Measurements from ENCODE around the gene PPP1R14B. TPM values are rescaled to one million over a fixed set of nuclear protein-coding genes. Genes with fewer than 3 reads are reported as not detected.
A peak's percentile ranks its signal among the peaks of the same experiment; 100 is the strongest.

PPP1R14B gene
- total and polyA plus RNA-seq, 2 of the 13 experiments (the other 11 are each of a cell fraction or from before 2014, with no cell fraction given) = 110 to 148 TPM

GRCh38 chr11:64234647-64235379, 11.9 kb downstream of the PPP1R14B start (continued):
- TF ChIP-seq, protein P1, sequence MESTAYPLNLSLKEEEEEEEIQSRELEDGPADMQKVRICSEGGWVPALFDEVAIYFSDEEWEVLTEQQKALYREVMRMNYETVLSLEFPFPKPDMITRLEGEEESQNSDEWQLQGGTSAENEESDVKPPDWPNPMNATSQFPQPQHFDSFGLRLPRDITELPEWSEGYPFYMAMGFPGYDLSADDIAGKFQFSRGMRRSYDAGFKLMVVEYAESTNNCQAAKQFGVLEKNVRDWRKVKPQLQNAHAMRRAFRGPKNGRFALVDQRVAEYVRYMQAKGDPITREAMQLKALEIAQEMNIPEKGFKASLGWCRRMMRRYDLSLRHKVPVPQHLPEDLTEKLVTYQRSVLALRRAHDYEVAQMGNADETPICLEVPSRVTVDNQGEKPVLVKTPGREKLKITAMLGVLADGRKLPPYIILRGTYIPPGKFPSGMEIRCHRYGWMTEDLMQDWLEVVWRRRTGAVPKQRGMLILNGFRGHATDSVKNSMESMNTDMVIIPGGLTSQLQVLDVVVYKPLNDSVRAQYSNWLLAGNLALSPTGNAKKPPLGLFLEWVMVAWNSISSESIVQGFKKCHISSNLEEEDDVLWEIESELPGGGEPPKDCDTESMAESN (CRISPR knock-in tag; conservative IDR thresholded peaks at IDR 0.05) = no peak
- no peak for TF ChIP-seq PITX1 (CRISPR knock-in tag; IDR thresholded peaks at IDR 0.05)
- TF ChIP-seq ZKSCAN1 (IDR thresholded peaks at IDR 0.05; ENCODE audit: low read length) = no peak
- TF ChIP-seq, protein P2, sequence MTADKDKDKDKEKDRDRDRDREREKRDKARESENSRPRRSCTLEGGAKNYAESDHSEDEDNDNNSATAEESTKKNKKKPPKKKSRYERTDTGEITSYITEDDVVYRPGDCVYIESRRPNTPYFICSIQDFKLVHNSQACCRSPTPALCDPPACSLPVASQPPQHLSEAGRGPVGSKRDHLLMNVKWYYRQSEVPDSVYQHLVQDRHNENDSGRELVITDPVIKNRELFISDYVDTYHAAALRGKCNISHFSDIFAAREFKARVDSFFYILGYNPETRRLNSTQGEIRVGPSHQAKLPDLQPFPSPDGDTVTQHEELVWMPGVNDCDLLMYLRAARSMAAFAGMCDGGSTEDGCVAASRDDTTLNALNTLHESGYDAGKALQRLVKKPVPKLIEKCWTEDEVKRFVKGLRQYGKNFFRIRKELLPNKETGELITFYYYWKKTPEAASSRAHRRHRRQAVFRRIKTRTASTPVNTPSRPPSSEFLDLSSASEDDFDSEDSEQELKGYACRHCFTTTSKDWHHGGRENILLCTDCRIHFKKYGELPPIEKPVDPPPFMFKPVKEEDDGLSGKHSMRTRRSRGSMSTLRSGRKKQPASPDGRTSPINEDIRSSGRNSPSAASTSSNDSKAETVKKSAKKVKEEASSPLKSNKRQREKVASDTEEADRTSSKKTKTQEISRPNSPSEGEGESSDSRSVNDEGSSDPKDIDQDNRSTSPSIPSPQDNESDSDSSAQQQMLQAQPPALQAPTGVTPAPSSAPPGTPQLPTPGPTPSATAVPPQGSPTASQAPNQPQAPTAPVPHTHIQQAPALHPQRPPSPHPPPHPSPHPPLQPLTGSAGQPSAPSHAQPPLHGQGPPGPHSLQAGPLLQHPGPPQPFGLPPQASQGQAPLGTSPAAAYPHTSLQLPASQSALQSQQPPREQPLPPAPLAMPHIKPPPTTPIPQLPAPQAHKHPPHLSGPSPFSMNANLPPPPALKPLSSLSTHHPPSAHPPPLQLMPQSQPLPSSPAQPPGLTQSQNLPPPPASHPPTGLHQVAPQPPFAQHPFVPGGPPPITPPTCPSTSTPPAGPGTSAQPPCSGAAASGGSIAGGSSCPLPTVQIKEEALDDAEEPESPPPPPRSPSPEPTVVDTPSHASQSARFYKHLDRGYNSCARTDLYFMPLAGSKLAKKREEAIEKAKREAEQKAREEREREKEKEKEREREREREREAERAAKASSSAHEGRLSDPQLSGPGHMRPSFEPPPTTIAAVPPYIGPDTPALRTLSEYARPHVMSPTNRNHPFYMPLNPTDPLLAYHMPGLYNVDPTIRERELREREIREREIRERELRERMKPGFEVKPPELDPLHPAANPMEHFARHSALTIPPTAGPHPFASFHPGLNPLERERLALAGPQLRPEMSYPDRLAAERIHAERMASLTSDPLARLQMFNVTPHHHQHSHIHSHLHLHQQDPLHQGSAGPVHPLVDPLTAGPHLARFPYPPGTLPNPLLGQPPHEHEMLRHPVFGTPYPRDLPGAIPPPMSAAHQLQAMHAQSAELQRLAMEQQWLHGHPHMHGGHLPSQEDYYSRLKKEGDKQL (CRISPR knock-in tag; IDR thresholded peaks at IDR 0.05; ENCODE audit: low read depth) = no peak
- no peak for TF ChIP-seq ATM (IDR thresholded peaks at IDR 0.05; ENCODE audit: borderline replicate concordance)
- TF ChIP-seq, protein P3, sequence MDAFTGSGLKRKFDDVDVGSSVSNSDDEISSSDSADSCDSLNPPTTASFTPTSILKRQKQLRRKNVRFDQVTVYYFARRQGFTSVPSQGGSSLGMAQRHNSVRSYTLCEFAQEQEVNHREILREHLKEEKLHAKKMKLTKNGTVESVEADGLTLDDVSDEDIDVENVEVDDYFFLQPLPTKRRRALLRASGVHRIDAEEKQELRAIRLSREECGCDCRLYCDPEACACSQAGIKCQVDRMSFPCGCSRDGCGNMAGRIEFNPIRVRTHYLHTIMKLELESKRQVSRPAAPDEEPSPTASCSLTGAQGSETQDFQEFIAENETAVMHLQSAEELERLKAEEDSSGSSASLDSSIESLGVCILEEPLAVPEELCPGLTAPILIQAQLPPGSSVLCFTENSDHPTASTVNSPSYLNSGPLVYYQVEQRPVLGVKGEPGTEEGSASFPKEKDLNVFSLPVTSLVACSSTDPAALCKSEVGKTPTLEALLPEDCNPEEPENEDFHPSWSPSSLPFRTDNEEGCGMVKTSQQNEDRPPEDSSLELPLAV (CRISPR knock-in tag; conservative IDR thresholded peaks at IDR 0.05; ENCODE audit: low read depth) = no peak
- TF ChIP-seq ASH2L (IDR thresholded peaks at IDR 0.05; ENCODE audit: insufficient read length, low read depth, low read length) = no peak
- TF ChIP-seq, protein P4, sequence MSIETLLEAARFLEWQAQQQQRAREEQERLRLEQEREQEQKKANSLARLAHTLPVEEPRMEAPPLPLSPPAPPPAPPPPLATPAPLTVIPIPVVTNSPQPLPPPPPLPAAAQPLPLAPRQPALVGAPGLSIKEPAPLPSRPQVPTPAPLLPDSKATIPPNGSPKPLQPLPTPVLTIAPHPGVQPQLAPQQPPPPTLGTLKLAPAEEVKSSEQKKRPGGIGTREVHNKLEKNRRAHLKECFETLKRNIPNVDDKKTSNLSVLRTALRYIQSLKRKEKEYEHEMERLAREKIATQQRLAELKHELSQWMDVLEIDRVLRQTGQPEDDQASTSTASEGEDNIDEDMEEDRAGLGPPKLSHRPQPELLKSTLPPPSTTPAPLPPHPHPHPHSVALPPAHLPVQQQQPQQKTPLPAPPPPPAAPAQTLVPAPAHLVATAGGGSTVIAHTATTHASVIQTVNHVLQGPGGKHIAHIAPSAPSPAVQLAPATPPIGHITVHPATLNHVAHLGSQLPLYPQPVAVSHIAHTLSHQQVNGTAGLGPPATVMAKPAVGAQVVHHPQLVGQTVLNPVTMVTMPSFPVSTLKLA (IDR thresholded peaks at IDR 0.05) = no peak
- no peak for TF ChIP-seq NR3C1 (CRISPR knock-in tag; IDR thresholded peaks at IDR 0.05)
- TF ChIP-seq STAT5B (CRISPR knock-in tag; IDR thresholded peaks at IDR 0.05) = no peak
- no peak for TF ChIP-seq ZNF775 (CRISPR knock-in tag; IDR thresholded peaks at IDR 0.05; ENCODE audit: borderline replicate concordance)
- no peak for TF ChIP-seq NPAS2 (CRISPR knock-in tag; IDR thresholded peaks at IDR 0.05; ENCODE audit: borderline replicate concordance)
- TF ChIP-seq, protein P5, sequence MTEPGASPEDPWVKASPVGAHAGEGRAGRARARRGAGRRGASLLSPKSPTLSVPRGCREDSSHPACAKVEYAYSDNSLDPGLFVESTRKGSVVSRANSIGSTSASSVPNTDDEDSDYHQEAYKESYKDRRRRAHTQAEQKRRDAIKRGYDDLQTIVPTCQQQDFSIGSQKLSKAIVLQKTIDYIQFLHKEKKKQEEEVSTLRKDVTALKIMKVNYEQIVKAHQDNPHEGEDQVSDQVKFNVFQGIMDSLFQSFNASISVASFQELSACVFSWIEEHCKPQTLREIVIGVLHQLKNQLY (CRISPR knock-in tag; IDR thresholded peaks at IDR 0.05) = 0 out of 2 replicates have a peak, but pooled peaks have one; percentile 12
- peak; percentile 45; the same call in 1 of the 2 replicates for TF ChIP-seq HES4 (CRISPR knock-in tag; IDR thresholded peaks at IDR 0.05; ENCODE audit: borderline replicate concordance)
- TF ChIP-seq ZNF180 (CRISPR knock-in tag; IDR thresholded peaks at IDR 0.05; ENCODE audit: borderline replicate concordance, low read depth) = no peak
- TF ChIP-seq HNRNPUL1 (IDR thresholded peaks at IDR 0.05; ENCODE audit: low read depth, low read length) = no peak
- no peak for TF ChIP-seq ATRX (CRISPR knock-in tag; IDR thresholded peaks at IDR 0.05; ENCODE audit: borderline replicate concordance)
- peak; percentile 13; the same call in 1 of the 2 replicates for TF ChIP-seq TAF1 (CRISPR knock-in tag; IDR thresholded peaks at IDR 0.05)

Data from HepG2 (cell line).